Epithelial cell of prostate (primary cell): ENCODE measurements around the gene ANKRD2.
"Not testable (repeated sequence)": the region's sequence is repeated elsewhere in the genome, so short reads cannot be mapped to it uniquely, and the experiment has no call there.

Source experiments
- DNase-seq: peaks from one replicate; pipeline ENCODE4 v3.0.0-alpha.2; 2011; ENCODE audit warnings: low read depth, low spot score
- H3K27ac ChIP-seq: fragments of 450-650 bp; 2 replicates; pipeline ENCODE4 v1.5.1; 2017; ENCODE audit warnings: mild to moderate bottlenecking

Gene ANKRD2

DNA sequence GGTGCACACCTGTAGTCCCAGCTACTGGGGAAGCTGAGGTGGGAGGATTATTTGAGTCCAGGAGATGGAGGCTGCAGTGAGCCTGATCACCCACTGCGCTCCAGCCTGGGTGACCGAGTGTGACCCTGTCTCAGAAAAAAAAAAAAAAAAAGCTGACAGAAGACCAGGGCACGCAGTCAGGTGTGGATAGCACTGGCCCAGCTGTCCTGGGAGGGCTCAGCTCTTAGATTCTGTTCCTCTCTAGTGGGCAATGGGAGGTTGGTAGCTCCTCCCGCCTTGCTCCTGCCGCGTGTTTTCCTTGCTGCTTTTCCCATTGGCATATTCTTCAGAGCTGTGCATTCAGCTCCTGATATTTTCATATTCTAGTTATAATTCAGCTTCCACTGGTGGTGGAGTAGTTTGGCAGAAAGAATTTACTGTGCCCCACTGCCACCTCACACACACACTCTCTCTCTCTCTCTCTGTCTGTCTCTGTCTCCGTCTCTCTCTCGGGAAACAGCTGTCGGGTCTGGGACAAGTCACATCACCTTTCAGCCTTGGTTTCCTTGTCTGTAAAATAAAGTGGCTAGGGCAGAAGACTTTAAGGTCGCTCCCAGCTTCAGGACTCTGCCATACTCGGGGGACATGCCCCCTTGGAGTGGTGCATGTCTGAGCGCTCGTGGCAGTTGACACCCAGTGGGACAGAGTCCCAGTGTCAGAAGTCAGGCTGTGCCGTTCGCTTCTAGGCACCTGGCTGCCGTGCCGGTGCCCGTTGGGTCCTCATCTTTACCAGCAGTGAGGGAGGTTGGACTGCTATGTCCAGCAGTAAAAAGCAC, 25.9 kb upstream of the ANKRD2 start:
- H3K27ac ChIP-seq: no peak overlapping the region
- DNase-seq: no peak

GRCh38 chr10:97547271-97547600, 25.3 kb upstream of the ANKRD2 start:
- no peak for DNase-seq
- H3K27ac ChIP-seq: no peak overlapping the region

DNA sequence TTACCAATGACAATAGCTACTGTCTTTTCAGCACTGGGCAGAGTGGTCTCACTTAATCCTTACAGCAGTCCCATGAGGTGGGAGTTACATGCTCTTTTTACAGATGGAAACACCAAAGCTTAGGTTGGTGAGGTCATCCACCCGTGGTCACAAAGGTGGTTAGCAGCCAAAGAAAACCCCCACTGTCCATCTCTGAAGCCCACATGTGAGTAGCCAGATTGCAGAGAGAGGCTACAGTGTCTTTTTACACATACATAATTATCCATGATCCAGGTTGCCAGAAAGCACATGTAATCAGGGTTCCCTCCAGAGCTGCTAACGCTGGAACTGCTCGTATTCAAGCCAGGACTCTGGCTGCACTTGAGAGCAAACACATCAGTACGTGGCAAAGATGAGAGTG, 24.6 kb upstream of the ANKRD2 start:
- no peak overlapping the region for H3K27ac ChIP-seq
- DNase-seq: no peak

DNA sequence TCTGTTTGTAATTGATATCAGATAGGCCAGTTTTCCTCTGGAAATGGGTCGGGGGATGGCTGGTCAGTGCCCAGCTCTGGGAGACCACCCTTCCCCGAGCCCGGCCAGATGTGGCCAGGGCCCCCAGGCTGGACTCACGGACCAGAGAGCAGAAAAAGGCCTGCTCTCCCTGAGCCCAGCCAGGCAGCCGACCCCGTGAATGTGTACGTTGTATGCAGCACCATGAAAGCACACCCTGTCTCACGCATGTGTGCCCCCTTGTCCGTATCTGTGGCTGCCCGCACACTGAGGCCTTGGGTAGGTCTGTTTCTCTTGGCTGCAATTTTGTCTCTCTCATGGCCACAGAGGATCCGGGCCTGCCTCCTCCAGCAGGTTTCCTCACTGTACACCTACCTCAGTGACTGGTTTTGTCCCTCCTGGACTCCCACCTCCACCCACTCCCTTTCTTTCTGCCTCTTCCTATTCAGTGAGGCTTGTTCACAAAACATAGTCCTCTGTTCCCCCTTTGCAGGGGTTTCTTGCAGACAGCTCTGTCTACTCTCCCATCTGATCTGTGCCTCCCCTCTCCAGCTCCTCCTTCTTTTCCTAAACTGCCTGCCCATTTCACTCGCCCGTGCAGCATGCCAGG, 23.6 kb upstream of the ANKRD2 start:
- peak overlapping the region; percentile 77 for H3K27ac ChIP-seq
- DNase-seq: no peak

DNA sequence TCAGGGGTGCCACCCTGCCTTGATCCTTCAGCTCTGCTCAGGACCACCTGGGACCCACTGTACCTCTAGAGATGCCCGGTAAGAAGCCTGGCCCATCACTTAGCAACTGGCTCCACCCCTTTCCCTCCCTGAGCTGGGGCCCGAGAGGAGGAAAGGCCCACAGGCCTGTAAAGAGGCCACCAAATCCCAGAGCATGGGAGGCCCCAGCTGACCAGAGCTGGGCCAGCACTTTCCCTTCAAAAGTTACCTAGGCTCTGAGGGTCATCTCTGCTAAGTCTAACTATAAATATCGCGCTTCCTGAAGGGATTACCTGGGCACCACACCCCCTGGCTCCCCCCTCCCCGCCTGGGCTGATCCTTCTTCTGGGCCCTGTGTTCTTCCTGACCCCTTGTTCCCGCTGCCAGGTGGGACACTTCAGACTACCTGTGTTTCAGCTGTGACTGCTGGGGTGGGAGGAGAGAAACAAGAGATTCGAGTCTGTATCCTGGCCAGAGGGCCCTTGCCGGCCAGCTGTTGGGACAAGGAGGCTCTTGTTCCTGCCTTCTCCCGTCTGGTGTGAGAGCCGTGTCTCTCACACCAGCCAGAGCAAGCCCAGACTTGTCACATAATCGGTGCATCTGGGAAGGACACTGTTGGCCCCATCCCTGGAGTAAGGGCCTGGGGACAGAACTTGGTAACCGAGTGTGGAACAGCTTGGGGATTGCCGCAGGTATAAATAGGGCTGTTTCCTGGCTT, 22.8 kb upstream of the ANKRD2 start:
- H3K27ac ChIP-seq: peak overlapping the region; percentile 77

DNA sequence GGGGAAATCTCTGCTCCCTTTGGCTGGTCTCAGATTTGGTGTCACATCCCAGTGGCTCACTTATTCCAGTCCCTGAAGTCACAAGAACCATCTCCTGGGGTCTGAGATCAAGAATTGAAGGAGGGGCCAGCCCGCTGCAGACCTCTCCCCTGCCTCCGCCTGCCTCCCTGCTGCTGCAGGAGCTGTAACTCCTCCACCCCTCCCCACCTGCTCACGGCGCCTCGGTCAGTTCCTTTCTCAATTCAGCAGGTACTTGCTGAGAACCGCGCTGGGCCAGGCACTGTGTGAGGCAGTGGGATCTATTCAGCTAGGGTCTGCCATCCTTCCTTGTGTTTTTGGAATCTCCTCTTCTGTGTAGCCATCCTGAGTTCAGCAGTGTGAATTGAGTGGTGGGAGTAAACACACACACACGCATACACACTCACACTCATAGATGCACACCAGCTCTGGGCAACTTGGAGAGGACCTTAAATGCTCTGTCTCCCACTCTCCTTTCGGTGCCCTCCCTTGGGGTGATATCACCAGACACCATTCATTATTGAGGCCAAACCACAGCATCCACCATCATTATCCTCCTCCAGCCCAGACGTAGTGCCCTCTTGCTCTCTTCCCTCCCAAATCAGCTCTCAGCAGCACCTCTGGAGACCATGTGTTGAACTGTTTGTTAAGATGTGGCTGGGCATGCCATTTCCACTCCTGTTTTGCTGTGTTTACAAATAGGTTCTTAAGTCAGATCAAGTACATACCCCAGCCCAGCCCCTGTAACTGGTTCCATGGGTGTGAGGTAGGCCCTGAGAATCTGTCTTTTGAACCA, 22.0 kb upstream of the ANKRD2 start:
- DNase-seq: no peak
- H3K27ac ChIP-seq: peak overlapping the region; percentile 77

More for the DNA sequence above, 22.8 kb upstream of the ANKRD2 start:
- DNase-seq: no peak

GRCh38 chr10:97551271-97551670, 21.3 kb upstream of the ANKRD2 start:
- DNase-seq: no peak
- H3K27ac ChIP-seq: no peak overlapping the region

DNA sequence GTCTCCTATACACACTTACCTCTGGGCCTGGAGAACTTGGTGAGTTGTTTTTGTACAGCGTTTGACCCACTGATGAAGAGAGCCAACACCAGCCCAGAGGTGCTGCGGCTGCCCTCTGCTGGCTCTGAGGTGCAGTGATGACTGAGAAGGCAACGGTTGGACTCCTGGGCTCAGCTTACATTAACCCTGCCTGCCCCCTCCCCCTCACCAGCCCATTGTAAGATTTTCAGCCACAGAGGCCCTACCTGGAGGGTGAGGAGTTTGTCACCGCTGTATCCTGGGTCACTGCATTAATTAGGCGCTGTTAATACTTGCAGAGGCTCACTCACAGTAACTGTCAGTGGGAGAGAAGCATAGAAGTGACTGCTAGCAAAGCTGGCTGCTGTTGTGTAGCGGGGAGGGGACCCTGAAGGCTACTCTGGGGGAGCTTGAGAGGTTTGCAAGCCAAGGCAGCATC, 19.0 kb upstream of the ANKRD2 start:
- H3K27ac ChIP-seq: peak overlapping the region; percentile 10
- no peak for DNase-seq

GRCh38 chr10:97554336-97554735, 18.2 kb upstream of the ANKRD2 start:
- DNase-seq, H3K27ac ChIP-seq: not testable (repeated sequence)

DNA sequence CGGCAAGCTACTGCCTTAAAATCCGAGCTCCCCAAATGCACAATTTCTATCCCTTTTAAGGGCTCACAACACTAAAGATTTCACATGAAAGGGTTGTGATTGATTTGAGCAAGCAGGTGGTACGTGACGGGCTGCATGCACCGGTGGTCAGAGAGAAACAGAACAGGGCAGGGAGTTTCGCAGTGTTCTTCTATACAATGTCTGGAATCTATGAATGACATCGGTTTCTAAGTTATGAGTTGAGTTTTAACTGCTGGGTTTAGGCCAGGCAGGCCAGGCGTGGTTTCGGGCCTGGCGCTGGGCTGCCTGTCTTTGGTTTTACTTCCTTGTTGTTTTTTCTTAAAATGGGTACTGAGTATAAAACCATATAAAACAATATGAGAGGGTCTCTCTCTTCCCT, 17.0 kb upstream of the ANKRD2 start:
- not testable (repeated sequence) for DNase-seq, H3K27ac ChIP-seq

- DNase-seq, H3K27ac ChIP-seq: not testable (repeated sequence)
These were observed 11.7 kb upstream of the ANKRD2 start for GRCh38 chr10:97560731-97561381.

- not testable (repeated sequence) for DNase-seq, H3K27ac ChIP-seq
These were observed 11.0 kb upstream of the ANKRD2 start for GRCh38 chr10:97561386-97562077.

DNA sequence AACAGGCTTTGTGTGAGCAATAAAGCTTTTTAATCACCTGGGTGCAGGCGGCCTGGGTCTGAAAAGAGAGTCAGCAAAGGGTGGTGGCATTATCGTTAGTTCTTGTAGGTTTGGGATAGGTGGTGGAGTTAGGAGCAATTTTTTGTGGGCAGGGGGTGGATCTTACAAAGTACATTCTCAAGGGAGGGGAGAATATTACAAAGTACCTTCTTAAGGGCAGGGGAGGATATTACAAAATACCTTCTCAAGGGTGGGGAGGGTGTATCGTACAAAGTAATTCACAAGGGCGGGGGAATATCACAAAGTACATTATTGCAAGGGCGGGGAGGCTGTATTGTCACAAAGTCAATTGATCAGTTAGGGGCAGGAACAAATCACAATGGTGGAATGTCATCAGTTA, 10.2 kb upstream of the ANKRD2 start:
- H3K27ac ChIP-seq, DNase-seq: not testable (repeated sequence)

DNA sequence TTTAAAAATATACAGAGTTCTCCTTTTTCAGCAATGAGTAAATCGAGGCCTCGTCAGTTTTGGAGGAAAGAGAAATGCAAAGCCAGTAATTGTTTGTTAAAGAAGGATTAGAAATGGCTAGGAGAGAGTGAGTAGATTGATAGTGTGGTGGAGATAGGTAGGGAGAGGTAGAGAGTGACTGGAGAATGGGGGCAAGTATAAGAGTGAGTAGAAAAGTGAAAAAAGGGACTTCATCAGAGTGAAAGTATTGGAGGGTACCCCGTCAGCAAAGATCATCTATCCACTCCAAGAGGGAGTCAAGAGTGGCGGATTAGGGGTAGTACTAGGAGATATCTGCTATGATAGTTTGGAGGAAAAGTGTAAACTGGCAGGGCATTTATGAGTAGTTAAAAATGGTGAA, 9.2 kb upstream of the ANKRD2 start:
- H3K27ac ChIP-seq: no peak overlapping the region
- DNase-seq: no peak

DNA sequence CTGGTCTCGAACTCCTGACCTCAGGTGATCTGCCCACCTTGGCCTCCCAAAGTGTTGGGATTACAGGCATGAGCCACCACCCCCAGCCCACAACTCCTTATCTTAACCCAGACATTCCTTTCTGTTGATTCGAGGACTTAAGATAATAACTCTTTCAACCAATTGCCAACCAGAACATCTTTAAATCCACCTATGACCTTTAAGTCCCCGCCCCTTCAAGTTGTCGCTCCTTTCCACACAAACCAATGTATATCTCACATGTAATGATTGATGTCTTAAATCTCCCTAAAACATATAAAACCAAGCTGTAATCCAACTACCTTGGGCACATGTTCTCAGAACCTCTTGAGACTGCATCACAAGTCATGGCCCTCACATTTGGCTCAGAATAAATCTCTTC, 7.8 kb upstream of the ANKRD2 start:
- H3K27ac ChIP-seq: no peak overlapping the region
- no peak for DNase-seq

- no peak overlapping the region for H3K27ac ChIP-seq
- no peak for DNase-seq
These were observed 6.1 kb upstream of the ANKRD2 start for GRCh38 chr10:97566336-97566996.

- DNase-seq: no peak
- H3K27ac ChIP-seq: no peak overlapping the region
These were observed 4.7 kb upstream of the ANKRD2 start for GRCh38 chr10:97567891-97568290.

DNA sequence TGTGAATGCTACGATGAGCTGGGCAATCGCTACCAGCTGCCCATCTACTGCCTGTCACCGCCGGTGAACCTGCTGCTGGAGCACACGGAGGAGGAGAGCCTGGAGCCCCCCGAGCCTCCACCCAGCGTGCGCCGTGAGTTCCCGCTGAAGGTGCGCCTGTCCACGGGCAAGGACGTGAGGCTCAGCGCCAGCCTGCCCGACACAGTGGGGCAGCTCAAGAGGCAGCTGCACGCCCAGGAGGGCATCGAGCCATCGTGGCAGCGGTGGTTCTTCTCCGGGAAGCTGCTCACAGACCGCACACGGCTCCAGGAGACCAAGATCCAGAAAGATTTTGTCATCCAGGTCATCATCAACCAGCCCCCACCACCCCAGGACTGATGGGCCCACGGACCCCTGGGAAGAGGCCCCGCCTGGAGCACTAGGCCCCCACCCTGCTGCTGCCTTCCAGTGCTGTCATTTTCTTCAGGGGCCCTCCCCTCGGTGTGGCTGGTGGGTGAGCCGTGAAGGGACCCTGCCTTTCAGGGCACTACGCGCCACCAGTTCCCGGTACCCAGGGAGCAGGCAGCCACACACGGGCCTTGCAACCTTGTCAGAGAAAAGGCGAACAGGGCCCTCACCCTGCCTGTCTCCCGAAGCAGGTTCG, 2.3 kb upstream of the ANKRD2 start:
- DNase-seq: no peak
- peak overlapping the region; percentile 97 for H3K27ac ChIP-seq
